ENCODE results near the gene AGBL5. TPM values are rescaled to one million over a fixed set of nuclear protein-coding genes. Genes with fewer than 3 reads are reported as not detected.

Gene AGBL5
- total and polyA plus RNA-seq, 2 of the 13 experiments (the other 11 are each of a cell fraction or from before 2014, with no cell fraction given) = 55.9 to 73.3 TPM

- no peak for TF ChIP-seq PRDM4 (CRISPR knock-in tag; IDR thresholded peaks at IDR 0.05; ENCODE audit: borderline replicate concordance)
- TF ChIP-seq LBX2 (CRISPR knock-in tag; IDR thresholded peaks at IDR 0.05; ENCODE audit: borderline replicate concordance) = no peak
- peak; percentile 52 for TF ChIP-seq ZNF205 (CRISPR knock-in tag; IDR thresholded peaks at IDR 0.05)
- peak; percentile 85 for TF ChIP-seq ZNF709 (CRISPR knock-in tag; IDR thresholded peaks at IDR 0.05)
- TF ChIP-seq ZNF75D (CRISPR knock-in tag; IDR thresholded peaks at IDR 0.05; ENCODE audit: borderline replicate concordance) = no peak
- peak; percentile 69 for TF ChIP-seq TAF15 (IDR thresholded peaks at IDR 0.05; ENCODE audit: low read depth, low read length, poor library complexity, severe bottlenecking)
- TF ChIP-seq ZNF343 (CRISPR knock-in tag; IDR thresholded peaks at IDR 0.05) = peak; percentile 88
- TF ChIP-seq ZMYM3 (CRISPR knock-in tag; IDR thresholded peaks at IDR 0.05) = peak; percentile 81; the same call in 1 of the 2 replicates
- peak; percentile 57 for TF ChIP-seq NFYB (CRISPR knock-in tag; IDR thresholded peaks at IDR 0.05)
- 0 out of 2 replicates have a peak, but pooled peaks have one; percentile 67 for TF ChIP-seq ZNF326 (CRISPR knock-in tag; IDR thresholded peaks at IDR 0.05; ENCODE audit: borderline replicate concordance)
- TF ChIP-seq ZBTB26 (CRISPR knock-in tag; IDR thresholded peaks at IDR 0.05; ENCODE audit: borderline replicate concordance) = peak; percentile 47; the same call in 1 of the 2 replicates
- TF ChIP-seq POLR2AphosphoS5 (IDR thresholded peaks at IDR 0.05; ENCODE audit: low read depth, low read length) = peak; percentile 89
- no peak for TF ChIP-seq ZSCAN30 (CRISPR knock-in tag; IDR thresholded peaks at IDR 0.05)
- peak; percentile 89 for TF ChIP-seq MXD4 (CRISPR knock-in tag; IDR thresholded peaks at IDR 0.05)
- TF ChIP-seq, protein P1, sequence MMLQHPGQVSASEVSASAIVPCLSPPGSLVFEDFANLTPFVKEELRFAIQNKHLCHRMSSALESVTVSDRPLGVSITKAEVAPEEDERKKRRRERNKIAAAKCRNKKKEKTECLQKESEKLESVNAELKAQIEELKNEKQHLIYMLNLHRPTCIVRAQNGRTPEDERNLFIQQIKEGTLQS (CRISPR knock-in tag; IDR thresholded peaks at IDR 0.05) = peak; percentile 21; the same call in 1 of the 2 replicates
- no peak for TF ChIP-seq PBX2 (CRISPR knock-in tag; IDR thresholded peaks at IDR 0.05)
- peak; percentile 91 for TF ChIP-seq SIN3A (IDR thresholded peaks at IDR 0.05; ENCODE audit: borderline replicate concordance, low read depth, low read length)
- TF ChIP-seq YY1 (IDR thresholded peaks at IDR 0.05; ENCODE audit: insufficient read depth, insufficient replicate concordance, low read depth, low read length) = peak; percentile 87
- no peak; the same call in 1 of the 2 replicates for TF ChIP-seq ZNF552 (CRISPR knock-in tag; IDR thresholded peaks at IDR 0.05; ENCODE audit: borderline replicate concordance)
- no peak for TF ChIP-seq ZNF773 (CRISPR knock-in tag; IDR thresholded peaks at IDR 0.05; ENCODE audit: borderline replicate concordance)
- peak; percentile 61 for TF ChIP-seq CREM (IDR thresholded peaks at IDR 0.05)
- TF ChIP-seq CREM (CRISPR knock-in tag; IDR thresholded peaks at IDR 0.05) = no peak
- peak; percentile 93 for TF ChIP-seq PHF8 (CRISPR knock-in tag; IDR thresholded peaks at IDR 0.05)
- peak; percentile 82 for TF ChIP-seq IRF9 (CRISPR knock-in tag; IDR thresholded peaks at IDR 0.05; ENCODE audit: borderline replicate concordance)
Observed at GRCh38 chr2:27032495-27033252, 18.8 kb upstream of the AGBL5 start, which contains the start of gene TMEM214 (continued).

Data from HepG2 (cell line).